SK-N-SH (cell line): ENCODE data around the gene ASIC1.

ENCODE experiments used
- CTCF ChIP-seq: fragments of 200-600 bp; sonication (generic); IDR thresholded peaks from 2 replicates; pipeline ENCODE4 v1.6.1; 2017; ENCODE audit warnings: antibody characterized with exemption, mild to moderate bottlenecking, moderate library complexity
- EP300 ChIP-seq, 2 experiments: IDR thresholded peaks; 2 replicates each; pipeline versions ENCODE4 v1.4.0 to v1.6.1; 2012; ENCODE audit warnings: borderline replicate concordance in 1 of 2, low read depth in 1 of 2, low read length in 1 of 2
- FOSL2 ChIP-seq: IDR thresholded peaks from 2 replicates; pipeline ENCODE4 v1.4.0; 2012; ENCODE audit warnings: low read depth, mild to moderate bottlenecking, moderate library complexity, borderline replicate concordance
- FOXJ3 ChIP-seq: sonication (generic); formaldehyde crosslinking; IDR thresholded peaks from 2 replicates; pipeline ENCODE4 v1.5.1; 2020; ENCODE audit warnings: mild to moderate bottlenecking, missing genetic modification reagents
- GABPA ChIP-seq: IDR thresholded peaks from 2 replicates; pipeline ENCODE4 v1.4.0; 2012; ENCODE audit warnings: low read depth, mild to moderate bottlenecking
- MAX ChIP-seq: IDR thresholded peaks from 2 replicates; pipeline ENCODE4 v1.4.0; 2012; ENCODE audit warnings: low read depth
- POLR2AphosphoS5 ChIP-seq: IDR thresholded peaks from 2 replicates; pipeline ENCODE4 v1.6.1; 2012; ENCODE audit warnings: low read depth, low read length
- RFX5 ChIP-seq: IDR thresholded peaks from 2 replicates; pipeline ENCODE4 v1.6.1; 2012; ENCODE audit warnings: mild to moderate bottlenecking, improper control_type of control experiment, low read length
- TAF1 ChIP-seq: IDR thresholded peaks from 2 replicates; pipeline ENCODE4 v1.6.1; 2012; ENCODE audit warnings: low read depth, mild to moderate bottlenecking, low read length, moderate library complexity, borderline replicate concordance
- YY1 ChIP-seq: IDR thresholded peaks from 2 replicates; pipeline ENCODE4 v1.4.0; 2012; ENCODE audit warnings: low read depth, mild to moderate bottlenecking
- ZBTB33 ChIP-seq: IDR thresholded peaks from 2 replicates; pipeline ENCODE4 v1.4.0; 2012; ENCODE audit warnings: low read depth, borderline replicate concordance

- no peak for TF ChIP-seq EP300 (IDR thresholded peaks at IDR 0.05; ENCODE audit: borderline replicate concordance in 1 of 2, low read depth in 1 of 2, low read length in 1 of 2)
- TF ChIP-seq CTCF, result peak; percentile 80
- TF ChIP-seq RFX5, result no peak
- TF ChIP-seq GABPA, result no peak
- TF ChIP-seq FOSL2, result 0 out of 2 replicates have a peak, but pooled peaks have one; percentile 3
- no peak for TF ChIP-seq YY1
- no peak for TF ChIP-seq MAX
- TF ChIP-seq ZBTB33, result no peak
- TF ChIP-seq TAF1, result no peak
- TF ChIP-seq POLR2AphosphoS5, result no peak
- TF ChIP-seq FOXJ3 (CRISPR knock-in tag), result no peak
Measured at GRCh38 chr12:50132505-50133135, 75.2 kb downstream of the ASIC1 start.
